Measurements from ENCODE around the gene WEE1.

Gene WEE1

DNA sequence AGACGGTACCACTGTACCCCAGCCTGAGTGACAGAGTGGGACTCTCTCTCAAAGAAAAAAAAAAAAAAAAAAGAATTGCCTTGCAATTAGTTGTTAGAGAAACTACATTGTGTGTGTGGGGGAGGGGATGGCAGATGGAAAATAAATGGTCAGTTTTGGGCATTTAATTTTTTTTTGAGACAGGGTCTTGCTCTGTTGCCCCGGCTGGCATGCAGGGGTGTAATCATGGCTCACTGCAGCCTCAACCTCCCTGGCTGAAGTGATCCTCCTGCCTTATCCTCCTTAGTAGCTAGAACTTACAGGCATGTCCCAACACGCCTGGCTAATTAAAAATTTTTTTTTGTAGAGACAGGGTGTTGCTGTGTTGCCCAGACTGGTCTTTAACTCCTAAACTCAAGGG lies 36.4 kb downstream of the WEE1 start:
- no peak for DNase-seq
- TF ChIP-seq, protein P1, sequence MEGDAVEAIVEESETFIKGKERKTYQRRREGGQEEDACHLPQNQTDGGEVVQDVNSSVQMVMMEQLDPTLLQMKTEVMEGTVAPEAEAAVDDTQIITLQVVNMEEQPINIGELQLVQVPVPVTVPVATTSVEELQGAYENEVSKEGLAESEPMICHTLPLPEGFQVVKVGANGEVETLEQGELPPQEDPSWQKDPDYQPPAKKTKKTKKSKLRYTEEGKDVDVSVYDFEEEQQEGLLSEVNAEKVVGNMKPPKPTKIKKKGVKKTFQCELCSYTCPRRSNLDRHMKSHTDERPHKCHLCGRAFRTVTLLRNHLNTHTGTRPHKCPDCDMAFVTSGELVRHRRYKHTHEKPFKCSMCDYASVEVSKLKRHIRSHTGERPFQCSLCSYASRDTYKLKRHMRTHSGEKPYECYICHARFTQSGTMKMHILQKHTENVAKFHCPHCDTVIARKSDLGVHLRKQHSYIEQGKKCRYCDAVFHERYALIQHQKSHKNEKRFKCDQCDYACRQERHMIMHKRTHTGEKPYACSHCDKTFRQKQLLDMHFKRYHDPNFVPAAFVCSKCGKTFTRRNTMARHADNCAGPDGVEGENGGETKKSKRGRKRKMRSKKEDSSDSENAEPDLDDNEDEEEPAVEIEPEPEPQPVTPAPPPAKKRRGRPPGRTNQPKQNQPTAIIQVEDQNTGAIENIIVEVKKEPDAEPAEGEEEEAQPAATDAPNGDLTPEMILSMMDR (IDR thresholded peaks at IDR 0.05; ENCODE audit: low read depth, low read length, missing control alignments) = no peak
- H3K27ac ChIP-seq = no peak overlapping the region
- no peak overlapping the region for H3K4me3 ChIP-seq (ENCODE audit: low read depth, low read length)
- no peaks in the 10 kb centered on the region for H3K27me3 ChIP-seq (replicated peaks)
- in situ Hi-C loops (cut with HindIII; ENCODE audit: low pct_ligation_motif_present, low sequenced_read_pairs) = no loop called here
- no peaks in the 10 kb centered on the region for H3K36me3 ChIP-seq (replicated peaks)

GRCh38 chr11:9613118-9613829 lies 39.8 kb downstream of the WEE1 start:
- in situ Hi-C loops (cut with HindIII; ENCODE audit: low pct_ligation_motif_present, low sequenced_read_pairs) = no loop called here
- DNase-seq = peak; percentile 95
- Histone ChIP-seq H3K4me3 (ENCODE audit: low read depth, low read length) (peak overlapping the region; percentile 57), H3K27me3 (replicated peaks) (no peaks in the 10 kb centered on the region), H3K27ac (peak overlapping the region; percentile 94), H3K36me3 (replicated peaks) (no peaks in the 10 kb centered on the region)
- TF ChIP-seq, protein P1 (IDR thresholded peaks at IDR 0.05; ENCODE audit: low read depth, low read length, missing control alignments) = peak; percentile 97

GRCh38 chr11:9613830-9614762 lies 40.6 kb downstream of the WEE1 start:
- no peaks in the 10 kb centered on the region for H3K27me3 ChIP-seq (replicated peaks)
- in situ Hi-C loops (cut with HindIII; ENCODE audit: low pct_ligation_motif_present, low sequenced_read_pairs) = no loop called here
- H3K36me3 ChIP-seq (replicated peaks) = no peaks in the 10 kb centered on the region
- H3K4me3 ChIP-seq (ENCODE audit: low read depth, low read length) = peak overlapping the region; percentile 57
- peak overlapping the region; percentile 94 for H3K27ac ChIP-seq
- TF ChIP-seq, protein P1 (IDR thresholded peaks at IDR 0.05; ENCODE audit: low read depth, low read length, missing control alignments) = peak; percentile 69
- peak; percentile 71 for DNase-seq

GRCh38 chr11:9615031-9615451 lies 41.6 kb downstream of the WEE1 start:
- in situ Hi-C loops (cut with HindIII; ENCODE audit: low pct_ligation_motif_present, low sequenced_read_pairs) = no loop called here
- Histone ChIP-seq H3K27me3 (replicated peaks) (no peaks in the 10 kb centered on the region), H3K36me3 (replicated peaks) (no peaks in the 10 kb centered on the region), H3K27ac (peak overlapping the region; percentile 94), H3K4me3 (ENCODE audit: low read depth, low read length) (no peak overlapping the region)
- TF ChIP-seq, protein P1 (IDR thresholded peaks at IDR 0.05; ENCODE audit: low read depth, low read length, missing control alignments) = no peak
- no peak for DNase-seq

DNA sequence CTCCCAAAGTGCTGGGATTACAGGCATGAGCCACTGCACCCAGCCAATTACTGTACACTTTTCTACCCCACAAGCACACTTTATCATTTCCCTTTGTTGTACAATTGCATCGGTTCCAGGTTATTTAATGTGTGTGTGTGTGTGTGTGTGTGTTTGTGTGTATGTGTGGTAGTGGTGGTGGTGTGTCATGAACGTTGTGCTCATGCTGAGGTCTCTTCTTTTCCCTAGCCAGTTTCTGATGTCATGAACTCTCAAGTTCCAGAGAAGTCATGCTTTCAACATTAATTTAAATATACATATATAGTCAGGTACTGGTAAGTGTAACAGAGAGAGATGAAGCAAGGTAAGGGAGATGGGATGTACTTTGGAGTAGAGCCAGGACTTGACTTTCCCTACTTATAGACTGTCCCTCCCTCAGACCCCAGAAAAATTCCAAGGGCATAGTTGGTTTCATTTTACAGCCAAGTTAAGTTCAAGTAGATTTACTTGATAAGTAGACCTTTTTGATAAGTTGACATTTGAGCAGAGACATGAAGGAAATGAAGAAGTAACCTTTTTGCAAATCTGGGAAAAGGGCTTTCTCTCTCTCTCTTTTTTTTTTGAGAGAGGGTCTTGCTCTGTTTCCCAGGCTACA lies 42.7 kb downstream of the WEE1 start:
- H3K27ac ChIP-seq = no peak overlapping the region
- H3K27me3 ChIP-seq (replicated peaks) = no peaks in the 10 kb centered on the region
- peak; percentile 30 for DNase-seq
- in situ Hi-C loops (cut with HindIII; ENCODE audit: low pct_ligation_motif_present, low sequenced_read_pairs) = no loop called here
- no peaks in the 10 kb centered on the region for H3K36me3 ChIP-seq (replicated peaks)
- H3K4me3 ChIP-seq (ENCODE audit: low read depth, low read length) = no peak overlapping the region
- TF ChIP-seq, protein P1 (IDR thresholded peaks at IDR 0.05; ENCODE audit: low read depth, low read length, missing control alignments) = no peak
